ENCODE results near the gene INTS11. TPM values are rescaled to one million over a fixed set of nuclear protein-coding genes. Genes with fewer than 3 reads are reported as not detected.

INTS11 gene
- total and polyA plus RNA-seq, 9 of the 15 experiments (the other 6 are each of a cell fraction or from before 2014, with no cell fraction given): 3.6 to 183 (median 110) TPM

- TF ChIP-seq PURB (CRISPR knock-in tag; IDR thresholded peaks at IDR 0.05; ENCODE audit: low read depth) (no peak), PRMT5 (CRISPR knock-in tag; IDR thresholded peaks at IDR 0.05) (no peak), NR3C1 (CRISPR knock-in tag; IDR thresholded peaks at IDR 0.05) (no peak), GABPB1 (CRISPR knock-in tag; IDR thresholded peaks at IDR 0.05) (0 out of 2 replicates have a peak, but pooled peaks have one; percentile 15), ZNF347 (CRISPR knock-in tag; IDR thresholded peaks at IDR 0.05; ENCODE audit: low read depth) (no peak), DPF2 (IDR thresholded peaks at IDR 0.05) (no peak), SMARCE1 (IDR thresholded peaks at IDR 0.05) (no peak), CUX1 (CRISPR knock-in tag; IDR thresholded peaks at IDR 0.05) (no peak), FOXM1 (IDR thresholded peaks at IDR 0.05; ENCODE audit: low read depth) (no peak), FOXM1 (CRISPR knock-in tag; IDR thresholded peaks at IDR 0.05; ENCODE audit: low read depth) (no peak), E2F6 (IDR thresholded peaks at IDR 0.05; ENCODE audit: borderline replicate concordance in 1 of 2, extremely low read depth in 1 of 2, insufficient read depth in 1 of 2, insufficient read length in 1 of 2, low read depth in 1 of 2, low read length in 1 of 2, poor library complexity in 1 of 2, severe bottlenecking in 1 of 2) (no peak), KLF16 (IDR thresholded peaks at IDR 0.05) (no peak), EZH2 (IDR thresholded peaks at IDR 0.05; ENCODE audit: borderline replicate concordance, low read depth, low read length) (no peak), RBFOX2 (IDR thresholded peaks at IDR 0.05; ENCODE audit: low read depth, low read length) (0 out of 2 replicates have a peak, but pooled peaks have one; percentile 28), KDM5B (IDR thresholded peaks at IDR 0.05; ENCODE audit: insufficient replicate concordance, low read depth, low read length) (peak; percentile 23), HMGN3 (IDR thresholded peaks at IDR 0.05; ENCODE audit: borderline replicate concordance, extremely low read depth, insufficient read length, low read depth, low read length) (peak; percentile 28), ZNF551 (CRISPR knock-in tag; IDR thresholded peaks at IDR 0.05) (no peak), ZNF584 (CRISPR knock-in tag; IDR thresholded peaks at IDR 0.05; ENCODE audit: low read depth) (no peak), ATF7 (IDR thresholded peaks at IDR 0.05) (no peak), PHB (CRISPR knock-in tag; IDR thresholded peaks at IDR 0.05) (no peak), HNRNPL (IDR thresholded peaks at IDR 0.05; ENCODE audit: low read depth, low read length) (0 out of 2 replicates have a peak, but pooled peaks have one; percentile 27)
Measured at GRCh38 chr1:1353389-1354151, 29.1 kb upstream of the INTS11 start (continued).

All from K562 (cell line).